ENCODE measurements around the gene TELO2.

TELO2 gene

GRCh38 chr16:1525871-1526607, 32.9 kb downstream of the TELO2 start:
- Histone ChIP-seq H3K27me3 (ENCODE audit: insufficient read depth, low read length) (no peaks in the 10 kb centered on the region), H3F3A (ENCODE audit: insufficient read depth, low read length) (no peaks in the 10 kb centered on the region), H3K27ac (ENCODE audit: low read depth, low read length, poor library complexity, severe bottlenecking) (no peak overlapping the region), H3K4me1 (ENCODE audit: insufficient read depth, low read length, severe bottlenecking) (no peaks in the 10 kb centered on the region), H3K4me3 (ENCODE audit: low read depth, low read length, poor library complexity, severe bottlenecking) (no peak overlapping the region), H2AFZ (ENCODE audit: low read length) (no peak overlapping the region), H3K9me3 (ENCODE audit: low read length) (no peaks in the 10 kb centered on the region), H3K9ac (ENCODE audit: low read length) (no peak overlapping the region), H3K9me2 (ENCODE audit: low read depth, low read length) (no peaks in the 10 kb centered on the region), H3K4me2 (ENCODE audit: low read length) (no peak overlapping the region), H3K79me2 (ENCODE audit: insufficient read depth, low read length) (no peaks in the 10 kb centered on the region), H3K36me3 (ENCODE audit: insufficient read depth, low read length) (no peaks in the 10 kb centered on the region), H4K20me1 (ENCODE audit: insufficient read depth, low read length) (no peaks in the 10 kb centered on the region)
- no peak for TF ChIP-seq CTCF (IDR thresholded peaks at IDR 0.05; ENCODE audit: low read length)
- no peak for TF ChIP-seq EZH2 (IDR thresholded peaks at IDR 0.05; ENCODE audit: borderline replicate concordance, low read length)

GRCh38 chr16:1526608-1527555, 33.7 kb downstream of the TELO2 start:
- H3F3A ChIP-seq (ENCODE audit: insufficient read depth, low read length) = no peaks in the 10 kb centered on the region
- no peak for TF ChIP-seq EZH2 (IDR thresholded peaks at IDR 0.05; ENCODE audit: borderline replicate concordance, low read length)
- no peak for TF ChIP-seq CTCF (IDR thresholded peaks at IDR 0.05; ENCODE audit: low read length)
- no peaks in the 10 kb centered on the region for H4K20me1 ChIP-seq (ENCODE audit: insufficient read depth, low read length)
- no peak overlapping the region for H2AFZ ChIP-seq (ENCODE audit: low read length)
- no peak overlapping the region for H3K27ac ChIP-seq (ENCODE audit: low read depth, low read length, poor library complexity, severe bottlenecking)
- no peaks in the 10 kb centered on the region for H3K79me2 ChIP-seq (ENCODE audit: insufficient read depth, low read length)
- no peak overlapping the region for H3K9ac ChIP-seq (ENCODE audit: low read length)
- H3K9me2 ChIP-seq (ENCODE audit: low read depth, low read length) = no peaks in the 10 kb centered on the region
- H3K4me1 ChIP-seq (ENCODE audit: insufficient read depth, low read length, severe bottlenecking) = no peaks in the 10 kb centered on the region
- no peak overlapping the region for H3K4me3 ChIP-seq (ENCODE audit: low read depth, low read length, poor library complexity, severe bottlenecking)
- H3K36me3 ChIP-seq (ENCODE audit: insufficient read depth, low read length) = no peaks in the 10 kb centered on the region
- H3K9me3 ChIP-seq (ENCODE audit: low read length) = no peaks in the 10 kb centered on the region
- H3K4me2 ChIP-seq (ENCODE audit: low read length) = no peak overlapping the region
- H3K27me3 ChIP-seq (ENCODE audit: insufficient read depth, low read length) = no peaks in the 10 kb centered on the region

- no peaks in the 10 kb centered on the region for H4K20me1 ChIP-seq (ENCODE audit: insufficient read depth, low read length)
- no peak for TF ChIP-seq CTCF (IDR thresholded peaks at IDR 0.05; ENCODE audit: low read length)
- no peak for TF ChIP-seq EZH2 (IDR thresholded peaks at IDR 0.05; ENCODE audit: borderline replicate concordance, low read length)
Measured at GRCh38 chr16:1527836-1528811, 35.0 kb downstream of the TELO2 start.

More at GRCh38 chr16:1527836-1528811, 35.0 kb downstream of the TELO2 start:
- H3K27me3 ChIP-seq (ENCODE audit: insufficient read depth, low read length) = no peaks in the 10 kb centered on the region
- no peak overlapping the region for H3K9ac ChIP-seq (ENCODE audit: low read length)
- H3F3A ChIP-seq (ENCODE audit: insufficient read depth, low read length) = no peaks in the 10 kb centered on the region
- no peak overlapping the region for H3K27ac ChIP-seq (ENCODE audit: low read depth, low read length, poor library complexity, severe bottlenecking)
- no peak overlapping the region for H3K4me3 ChIP-seq (ENCODE audit: low read depth, low read length, poor library complexity, severe bottlenecking)
- no peaks in the 10 kb centered on the region for H3K79me2 ChIP-seq (ENCODE audit: insufficient read depth, low read length)
- no peaks in the 10 kb centered on the region for H3K36me3 ChIP-seq (ENCODE audit: insufficient read depth, low read length)
- H3K9me2 ChIP-seq (ENCODE audit: low read depth, low read length) = no peaks in the 10 kb centered on the region
- no peaks in the 10 kb centered on the region for H3K9me3 ChIP-seq (ENCODE audit: low read length)
- H3K4me2 ChIP-seq (ENCODE audit: low read length) = no peak overlapping the region
- no peak overlapping the region for H2AFZ ChIP-seq (ENCODE audit: low read length)
- no peaks in the 10 kb centered on the region for H3K4me1 ChIP-seq (ENCODE audit: insufficient read depth, low read length, severe bottlenecking)
